HK-2 (cell line): Measurements from ENCODE around the gene RNLS.
"Not testable (repeated sequence)": the region's sequence is repeated elsewhere in the genome, so short reads cannot be mapped to it uniquely, and the experiment has no call there.

Source experiments
- DNase-seq: peaks from one replicate; pipeline ENCODE4 v3.0.0-alpha.2; 2018; ENCODE audit not compliant: unreplicated experiment

RNLS gene

DNA sequence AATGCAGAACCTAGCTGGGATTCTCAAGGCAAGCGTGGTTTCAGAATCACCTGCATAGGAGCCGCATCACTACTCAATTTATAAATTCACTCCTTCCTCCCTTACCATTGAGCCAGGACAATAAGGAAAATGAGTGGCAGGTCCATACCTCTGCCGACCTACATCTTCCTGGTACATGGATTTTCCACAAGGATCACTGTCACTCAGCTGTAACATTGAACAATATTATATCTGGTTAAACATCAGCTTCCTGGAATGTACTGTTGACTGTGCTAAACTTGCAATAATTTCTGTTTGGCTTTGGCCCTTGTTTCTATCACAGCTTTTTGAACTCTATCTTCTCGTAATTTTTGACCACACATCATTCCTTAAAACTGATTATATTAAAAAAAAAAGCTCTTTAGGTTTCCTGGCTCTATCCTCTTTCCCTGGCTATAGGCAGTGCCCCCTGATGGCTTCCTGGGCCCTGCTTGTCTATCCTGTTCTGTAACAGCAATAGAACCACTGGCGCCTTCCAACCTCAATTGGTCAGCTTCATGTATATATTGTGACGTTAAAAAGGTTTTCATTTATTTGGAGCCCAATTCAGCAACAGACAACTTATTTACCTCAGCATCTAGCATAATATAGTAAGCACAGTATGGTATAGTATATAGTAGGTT lies 59.2 kb downstream of the RNLS start:
- no peak for DNase-seq

DNA sequence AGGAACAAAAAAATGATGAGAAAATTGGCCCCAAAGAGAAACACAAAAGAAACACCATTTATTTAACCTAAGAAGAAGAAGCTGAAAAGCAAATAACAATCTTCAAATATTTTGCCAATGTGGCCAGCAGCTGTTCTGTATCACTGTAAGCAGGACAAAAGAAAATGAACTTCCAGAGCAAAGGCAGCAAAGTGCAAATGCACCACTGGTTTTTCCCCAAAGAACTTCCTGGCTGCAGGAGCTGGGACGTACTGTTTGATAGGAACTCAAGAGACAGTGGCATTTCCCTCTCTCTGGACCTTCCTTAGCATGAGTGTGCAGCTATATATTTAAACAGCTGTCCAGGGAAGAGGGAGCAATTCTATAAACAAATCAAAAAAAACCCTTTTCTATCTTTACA lies 60.4 kb downstream of the RNLS start:
- DNase-seq, result no peak

DNA sequence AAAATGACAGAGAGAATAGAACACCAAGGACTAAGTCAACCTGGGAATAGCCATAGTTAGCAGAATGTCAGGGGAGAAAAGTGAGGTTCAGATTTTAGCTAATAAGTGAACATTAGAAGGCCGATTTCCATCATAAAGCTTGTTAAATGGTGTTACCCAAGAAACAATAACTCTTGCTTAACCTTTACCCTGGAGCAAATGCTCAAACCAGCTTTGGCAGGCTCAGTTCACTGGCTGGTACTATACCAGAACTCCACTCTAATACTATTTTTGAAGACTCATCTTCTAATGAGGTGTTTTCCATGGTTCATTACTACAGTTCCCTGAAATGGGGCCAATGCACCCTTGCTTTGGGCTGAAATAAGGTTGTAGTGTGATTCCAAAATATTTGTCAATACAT lies 61.3 kb downstream of the RNLS start:
- no peak for DNase-seq

DNA sequence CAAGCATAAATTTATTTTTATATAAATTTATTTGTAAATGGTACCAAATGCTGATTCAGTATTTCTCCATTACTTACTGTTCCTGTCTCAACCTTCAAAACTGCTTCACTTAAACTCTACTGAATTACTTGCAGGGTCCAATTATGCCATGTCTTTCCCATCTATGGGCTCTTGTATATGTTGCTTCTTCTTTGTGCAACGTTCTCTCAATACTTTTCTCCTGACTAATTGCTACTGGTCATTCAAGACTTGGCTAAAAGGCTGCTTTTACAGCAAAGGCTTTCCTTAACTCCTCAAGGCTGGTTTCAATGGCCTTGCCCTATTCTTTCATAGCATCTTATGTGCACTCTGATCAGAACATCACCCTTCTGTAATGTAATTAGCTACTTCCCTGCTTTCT lies 67.9 kb downstream of the RNLS start:
- no peak for DNase-seq

DNA sequence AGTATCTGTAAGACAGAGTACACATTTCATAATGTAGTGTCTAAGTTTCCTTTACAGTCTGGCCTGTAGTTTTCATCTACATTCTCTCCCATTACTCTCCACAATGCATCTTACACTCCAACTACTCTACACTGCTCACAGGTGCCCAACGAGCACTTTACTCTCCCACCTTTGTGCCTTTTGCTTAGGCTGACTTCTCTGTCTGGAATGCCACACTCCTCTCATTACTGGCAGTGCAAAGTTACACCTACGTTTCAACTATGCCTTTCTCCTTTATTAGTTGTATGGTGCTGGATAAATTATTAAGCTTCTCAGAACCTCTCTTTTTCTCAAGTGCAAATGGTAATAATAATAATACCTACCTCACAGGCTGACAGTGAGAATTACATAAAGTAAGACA lies 70.5 kb downstream of the RNLS start:
- no peak for DNase-seq

DNA sequence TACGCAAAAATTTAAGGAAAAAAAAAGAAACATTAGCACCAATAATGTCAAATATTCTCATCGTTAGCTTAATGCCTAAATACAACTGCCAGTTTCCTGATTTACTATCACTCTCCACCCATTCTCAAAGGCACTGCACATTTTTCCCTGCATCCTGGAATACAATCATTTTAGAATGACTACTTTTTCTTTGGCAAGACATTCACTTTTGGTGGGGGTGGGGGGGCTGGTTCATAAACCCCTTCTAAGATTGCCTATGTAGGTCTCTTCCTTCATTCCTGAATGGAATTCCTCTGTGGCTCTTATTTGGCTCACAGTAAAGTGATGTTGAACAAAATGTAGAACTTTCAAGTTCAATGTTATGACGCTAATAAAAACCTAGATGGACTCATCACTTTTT lies 74.3 kb downstream of the RNLS start:
- DNase-seq, result no peak

DNA sequence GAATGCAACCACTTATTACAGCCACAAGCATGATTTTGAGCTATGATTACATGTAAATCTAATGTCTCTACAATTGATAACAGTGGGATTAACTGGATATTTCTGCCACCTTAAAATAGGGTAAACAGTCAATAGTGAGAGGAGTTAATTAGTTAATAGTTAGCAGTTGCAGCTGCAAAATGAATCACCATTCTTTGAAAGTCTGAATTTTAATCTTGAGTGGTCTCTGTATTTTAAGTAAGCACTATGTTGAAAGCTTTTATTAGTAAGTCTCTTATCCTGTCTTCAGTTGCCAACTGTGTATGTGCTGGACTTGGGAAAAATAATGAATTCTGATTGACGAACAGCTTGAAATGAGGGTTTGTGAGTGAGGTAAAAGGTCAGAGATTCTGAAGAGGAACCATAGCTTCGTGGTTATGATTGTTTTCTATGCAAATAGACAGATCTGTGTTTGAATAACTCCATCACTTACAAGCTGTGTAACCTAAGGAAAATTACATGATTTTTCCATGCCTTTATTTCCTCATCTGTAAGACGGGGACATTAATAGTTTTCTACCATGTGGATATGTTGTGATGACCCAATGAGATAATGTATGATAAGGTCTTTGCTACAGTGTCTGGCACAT lies 75.2 kb downstream of the RNLS start:
- no peak for DNase-seq

DNA sequence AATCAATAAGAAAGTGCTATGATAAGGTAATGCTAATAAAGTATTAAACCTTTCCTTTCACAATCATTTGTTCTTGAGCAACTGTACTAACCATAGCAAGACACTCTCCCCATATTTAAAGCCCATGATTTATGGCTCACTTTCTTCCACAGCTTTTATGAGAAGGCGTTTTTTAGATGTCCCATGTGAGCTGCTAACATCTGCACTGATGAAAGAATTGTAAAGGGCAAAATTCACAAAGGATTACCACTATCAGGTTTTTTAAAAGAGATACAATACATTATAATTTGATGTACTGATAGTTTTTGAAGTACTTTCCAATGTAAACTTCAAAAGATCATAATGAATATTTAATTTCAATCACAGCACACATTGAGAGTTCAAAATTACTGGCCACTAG lies 75.7 kb downstream of the RNLS start:
- DNase-seq, result no peak

DNA sequence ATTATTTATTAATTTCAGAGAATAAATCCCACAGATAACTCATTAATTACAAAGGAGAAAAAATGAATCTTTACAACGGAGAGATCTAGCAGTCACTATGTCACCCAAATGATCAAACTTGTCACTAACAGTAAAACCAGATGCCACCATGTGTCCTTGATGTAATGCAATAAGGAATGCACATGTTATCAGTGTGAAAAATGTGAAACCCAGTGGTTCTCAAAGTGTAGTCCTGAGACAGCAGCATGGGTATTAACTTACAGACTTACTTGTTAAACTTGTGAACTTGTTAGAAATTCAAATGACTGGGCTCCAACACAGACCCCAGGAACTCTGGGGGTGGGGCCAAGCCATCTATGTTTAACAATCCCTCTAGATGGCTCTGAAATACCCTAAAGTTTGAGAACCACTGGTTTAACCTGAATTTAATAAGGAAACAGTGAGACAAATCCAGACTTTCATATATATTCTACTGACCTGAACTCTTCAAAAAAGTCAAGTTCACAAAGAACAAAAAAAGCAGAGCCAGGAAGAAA lies 77.4 kb downstream of the RNLS start:
- DNase-seq, result no peak

DNA sequence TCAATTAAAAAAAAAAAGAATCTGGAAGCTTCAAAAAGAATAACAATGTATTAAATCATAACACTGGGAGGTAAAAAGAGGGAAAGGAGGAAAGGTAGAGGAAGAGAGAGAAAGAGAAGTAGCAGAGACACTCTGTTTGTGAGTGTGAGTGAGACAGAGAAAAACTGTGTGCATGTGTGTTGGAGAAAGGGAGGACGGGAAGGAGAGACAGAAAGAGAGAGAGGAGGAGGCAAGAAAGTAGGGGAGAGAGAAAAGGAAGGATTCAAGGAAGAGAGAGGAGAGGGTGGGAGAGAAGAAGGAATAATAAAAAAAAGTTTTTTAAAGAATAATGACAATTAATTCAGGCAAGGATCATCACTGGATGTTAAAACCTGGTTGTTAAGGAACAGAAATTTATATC lies 77.9 kb downstream of the RNLS start:
- DNase-seq, result no peak

DNA sequence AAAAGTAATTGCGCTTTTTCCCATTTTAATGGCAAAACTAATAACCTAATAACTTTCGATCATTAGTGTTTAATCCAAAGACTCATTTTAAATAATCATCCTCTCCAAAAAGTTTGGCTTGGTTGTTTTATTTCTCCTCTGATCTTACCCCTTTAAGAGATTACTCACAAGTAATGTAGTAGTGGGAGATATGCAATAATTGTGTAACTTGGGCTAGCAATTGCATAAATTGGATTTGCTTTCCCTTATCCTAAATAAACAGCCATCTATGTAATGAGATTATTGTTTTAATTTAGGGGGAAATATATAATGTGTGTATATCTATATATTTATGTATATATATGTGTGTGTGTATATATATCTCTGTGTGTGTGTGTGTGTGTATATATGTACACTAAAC lies 82.5 kb downstream of the RNLS start:
- no peak for DNase-seq

DNA sequence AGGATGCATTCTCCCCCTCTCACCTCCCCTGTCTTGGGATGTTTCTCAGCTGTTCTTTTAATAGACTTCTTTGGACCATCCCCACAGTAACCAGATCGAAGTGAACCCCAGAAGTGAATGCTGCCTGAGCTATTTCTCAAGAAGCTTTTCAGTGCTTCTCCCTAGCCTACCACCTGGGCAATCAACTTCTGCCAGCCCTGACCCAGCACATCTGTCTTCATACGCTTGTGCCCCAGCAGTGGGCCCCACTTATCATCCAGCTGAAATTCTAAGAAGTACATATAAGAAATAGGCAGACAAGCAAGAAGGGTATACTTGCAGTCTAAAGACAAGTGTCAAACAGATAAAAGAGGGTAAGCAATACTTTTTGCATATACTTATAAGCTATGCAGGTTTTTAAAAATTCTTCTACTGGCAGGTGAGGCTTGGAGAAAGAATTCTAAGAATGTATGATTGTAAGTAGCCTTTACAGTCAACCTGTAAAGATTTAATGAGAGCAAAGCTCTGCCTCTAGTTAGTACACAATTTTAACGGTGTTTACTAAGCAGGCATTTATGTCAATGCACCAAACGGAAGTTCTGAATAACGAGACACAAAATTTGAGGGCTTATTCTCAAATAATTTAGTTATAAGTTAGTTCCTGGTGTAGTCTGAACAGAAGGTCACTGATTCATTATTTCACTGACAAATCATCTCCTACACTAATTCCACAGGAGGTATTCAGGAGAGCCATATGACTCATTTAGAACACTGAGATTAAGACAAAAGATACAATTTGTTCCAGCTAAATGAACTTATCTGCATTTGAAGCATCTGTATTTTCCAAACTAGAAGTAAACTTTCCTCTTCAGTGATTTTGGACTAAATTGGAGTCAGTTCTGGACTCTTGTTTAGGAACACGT lies 83.3 kb downstream of the RNLS start:
- no peak for DNase-seq

DNA sequence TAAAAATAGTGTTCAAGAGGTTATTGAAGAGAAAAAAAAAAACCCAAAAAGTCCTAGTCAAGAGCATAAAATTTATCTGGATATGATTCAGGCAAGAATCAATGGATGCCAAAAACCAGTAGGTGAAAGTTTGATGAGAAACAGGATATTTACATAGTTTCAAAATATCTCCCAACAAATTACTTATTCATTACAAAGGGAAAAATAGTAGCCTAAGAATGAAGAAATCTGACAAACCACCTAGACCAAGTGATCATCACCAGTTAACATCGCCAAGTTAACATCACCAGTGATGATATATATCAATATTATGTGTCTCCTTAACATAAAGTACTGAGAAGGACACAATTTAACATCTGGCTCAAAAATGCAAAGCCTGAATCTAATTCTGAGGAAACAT lies 85.2 kb downstream of the RNLS start:
- DNase-seq, result no peak

DNA sequence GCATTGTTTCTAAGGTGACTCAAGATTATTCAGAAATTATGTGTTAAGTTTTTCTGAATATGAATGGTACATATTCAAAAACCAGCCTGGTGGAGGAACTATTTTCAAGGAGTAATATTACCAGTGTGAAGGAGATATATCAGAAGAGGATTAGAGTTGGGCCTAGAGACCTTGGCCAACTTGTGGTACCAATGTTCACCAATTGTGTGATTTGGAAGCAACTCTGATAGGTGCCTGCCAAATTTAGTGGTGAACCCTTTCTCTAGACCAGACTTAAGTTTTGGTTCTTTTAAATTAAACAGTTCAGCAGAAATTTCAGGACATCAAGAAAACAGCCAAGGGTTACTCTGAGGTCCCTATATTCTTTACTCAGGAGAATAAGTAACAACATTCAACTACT lies 88.6 kb downstream of the RNLS start:
- no peak for DNase-seq

DNA sequence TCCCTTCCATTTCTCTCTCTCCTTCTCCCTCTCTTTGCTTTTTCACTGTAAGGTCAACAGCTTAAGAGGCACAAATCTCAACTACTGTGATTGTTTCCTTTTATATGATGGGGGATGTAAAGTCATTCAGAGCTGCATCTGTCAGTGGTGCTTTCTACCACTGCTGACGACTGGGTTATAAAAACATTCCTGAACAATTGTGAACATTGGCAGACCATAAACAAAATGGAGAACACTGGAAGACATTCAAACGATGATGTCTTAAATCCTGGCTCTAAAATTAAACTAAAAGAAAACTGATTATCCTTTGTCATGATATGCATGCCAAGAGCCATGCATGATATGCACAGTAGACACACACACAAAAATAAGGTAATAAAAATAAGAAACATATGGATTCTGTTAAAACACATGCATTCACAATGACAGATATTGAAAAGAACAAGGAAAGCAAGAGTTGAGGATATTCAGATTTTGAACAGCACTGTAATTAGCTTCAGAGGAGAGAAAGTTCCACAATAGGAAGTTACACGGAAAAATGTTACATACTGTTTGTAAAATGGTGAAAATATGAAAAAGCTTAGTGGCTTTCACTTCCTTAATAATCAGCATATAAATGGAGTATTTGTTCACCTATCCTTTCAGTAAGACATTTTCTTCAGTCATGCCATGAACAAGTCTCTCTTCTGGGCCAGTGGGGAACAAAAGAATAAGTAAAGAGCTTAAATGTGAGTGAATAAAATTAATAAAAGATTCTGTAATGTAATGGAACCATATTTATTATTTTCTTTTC lies 89.2 kb downstream of the RNLS start:
- no peak for DNase-seq

DNA sequence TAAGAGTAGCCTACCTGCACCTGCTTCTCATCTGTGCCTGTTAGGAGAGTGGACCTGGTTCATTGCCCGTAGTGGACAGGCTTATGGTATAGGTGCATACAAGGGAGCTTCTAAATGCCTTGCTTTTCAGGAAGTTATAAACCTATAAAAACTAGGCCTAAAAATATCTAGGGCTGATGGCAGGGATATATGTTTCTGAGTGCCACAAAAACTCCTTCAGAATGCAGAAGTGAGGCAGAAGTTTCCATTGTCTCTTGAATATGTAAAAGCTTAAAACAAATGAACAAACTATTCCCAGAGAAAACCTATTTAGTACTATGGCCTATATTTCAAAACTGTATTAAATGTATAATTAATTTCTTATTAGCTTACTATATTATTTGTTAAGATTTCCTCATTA lies 91.8 kb downstream of the RNLS start:
- no peak for DNase-seq

DNA sequence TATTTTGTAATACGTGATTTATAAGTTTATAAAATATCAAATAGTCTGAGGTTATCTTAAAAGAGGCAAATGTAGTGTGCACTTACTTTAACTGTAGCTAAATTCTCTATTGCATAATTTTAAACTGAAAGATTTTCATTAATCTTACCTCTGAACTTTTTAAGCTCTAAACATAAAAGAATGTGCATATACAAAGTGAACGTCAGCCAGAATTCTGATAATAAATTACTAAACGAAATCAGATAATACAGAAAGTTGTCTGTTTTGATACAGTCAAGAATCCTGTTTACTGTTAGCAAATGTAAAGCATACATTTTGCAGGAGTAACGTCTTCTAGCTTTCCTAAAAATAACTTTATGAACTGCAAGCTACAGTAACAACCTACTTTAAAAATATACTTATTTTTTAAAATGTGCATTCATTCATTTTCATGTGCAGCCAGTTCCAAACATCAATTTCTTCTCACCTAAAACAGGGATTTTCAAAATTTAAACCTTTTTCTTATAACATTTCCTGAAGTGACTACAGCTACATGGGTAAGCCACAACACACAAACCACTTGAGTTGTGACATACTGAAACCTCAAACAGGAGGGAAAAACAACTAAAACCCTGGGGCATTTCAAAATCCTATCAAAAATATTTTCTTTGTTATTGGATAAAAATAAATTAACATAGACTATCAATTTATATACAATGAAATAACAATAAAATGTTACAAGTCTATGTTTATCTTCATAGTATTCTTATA lies 92.7 kb downstream of the RNLS start:
- DNase-seq, result no peak

DNA sequence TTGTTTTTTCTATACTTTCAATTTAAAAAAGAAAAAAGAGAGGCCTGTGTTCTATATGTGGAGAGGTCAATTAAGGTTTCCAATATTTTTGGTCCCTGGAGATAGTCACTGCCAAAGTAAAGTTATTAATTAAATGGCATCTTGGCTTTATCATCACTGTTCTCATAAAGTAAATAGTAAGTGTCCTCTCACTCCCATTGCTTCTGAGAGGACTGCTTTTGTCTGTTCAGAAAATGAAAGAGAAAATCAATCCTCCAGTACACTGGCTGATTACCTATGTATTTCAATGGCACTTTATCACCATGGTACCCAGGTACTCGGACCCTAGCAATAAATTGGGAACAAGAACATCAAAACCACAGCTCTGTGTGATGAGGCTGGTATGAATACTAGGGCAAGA lies 94.0 kb downstream of the RNLS start:
- no peak for DNase-seq

DNA sequence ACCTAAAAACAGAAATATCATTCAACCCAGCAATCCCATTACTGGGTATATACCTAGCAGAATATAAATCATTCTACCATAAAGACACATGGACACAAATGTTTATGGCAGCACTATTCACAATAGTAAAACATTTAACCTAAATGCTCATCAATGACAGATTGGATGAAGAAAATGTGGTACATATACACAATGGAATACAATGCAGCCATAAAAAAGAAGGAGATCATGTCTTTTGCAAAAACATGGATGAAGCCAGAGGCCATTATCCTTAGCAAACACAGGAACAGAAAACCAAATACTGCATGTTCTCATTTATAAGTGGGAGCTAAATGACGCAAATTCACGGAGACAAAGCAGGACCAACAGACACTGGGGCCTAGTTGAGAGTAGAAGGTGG lies 96.3 kb downstream of the RNLS start:
- not testable (repeated sequence) for DNase-seq

DNA sequence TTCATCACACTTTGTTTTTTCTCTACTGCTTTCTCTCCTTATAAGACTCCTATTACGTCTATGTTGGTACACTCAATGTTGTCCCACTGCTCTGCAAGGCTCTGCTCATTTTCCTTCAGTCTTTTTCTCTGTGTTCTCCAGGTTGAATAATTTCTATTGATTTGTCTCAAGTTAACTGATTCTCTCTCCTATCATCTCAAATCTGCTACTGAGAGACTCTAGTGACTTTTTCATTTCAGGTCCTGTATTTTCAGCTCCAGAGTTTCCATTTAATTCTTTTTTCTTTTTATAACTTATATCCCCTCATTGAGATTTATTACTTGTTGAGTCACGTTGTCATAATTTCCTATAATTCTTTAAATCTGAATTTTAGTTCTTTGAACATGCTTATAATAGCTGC lies 100.9 kb downstream of the RNLS start:
- DNase-seq, result no peak

DNA sequence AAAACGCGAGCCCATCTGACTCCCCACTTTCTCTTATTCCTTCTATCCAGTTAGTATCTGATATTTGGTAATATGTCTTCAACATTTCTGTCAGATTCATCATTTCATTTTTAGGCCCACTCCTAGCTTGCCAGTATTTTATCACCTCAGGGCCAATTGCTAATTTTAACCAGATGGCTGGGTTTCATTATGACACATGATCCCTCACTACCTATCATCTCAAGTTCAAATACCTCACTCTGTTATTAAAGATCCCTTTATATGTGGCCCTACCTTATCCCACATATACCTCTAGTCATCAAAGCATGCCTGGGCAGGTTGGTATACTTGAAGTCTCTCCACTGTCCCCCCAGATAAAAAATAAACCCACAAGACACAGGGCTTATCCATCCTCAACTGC lies 104.9 kb downstream of the RNLS start:
- DNase-seq, result no peak
